Natural killer cell (primary cell): ENCODE results near the gene L3MBTL4. TPM values are rescaled to one million over a fixed set of nuclear protein-coding genes. Genes with fewer than 3 reads are reported as not detected.
"Not testable (repeated sequence)": the region's sequence is repeated elsewhere in the genome, so short reads cannot be mapped to it uniquely, and the experiment has no call there.

ENCODE experiments used
- ATAC-seq, 3 donors: fragments of 150-1000 bp in 2 of 3; fragments of 200-7000 bp in 1 of 3; cut with Tn5 transposase; 1 replicate in 1 of 3; 2 replicates in 2 of 3; pipeline ENCODE4 v1.10.0; 2021; ENCODE audit warnings: mild to moderate bottlenecking in 2 of 3, moderate library complexity in 2 of 3
- DNase-seq, 2 donors: peaks; one replicate each; pipeline versions ENCODE4 v3.0.0 to v3.0.0-alpha.2; 2013 to 2021; ENCODE audit warnings: mixed read lengths in 1 of 2
- H3K27ac ChIP-seq: one replicate; pipeline ENCODE4 v1.5.1; 2013; ENCODE audit warnings: mild to moderate bottlenecking, low read length
- H3K27me3 ChIP-seq: one replicate; pipeline ENCODE4 v1.6.1; 2013; ENCODE audit warnings: low read length; ENCODE audit not compliant: control insufficient read depth, insufficient read depth
- H3K36me3 ChIP-seq: one replicate; pipeline ENCODE4 v1.6.1; 2013; ENCODE audit warnings: low read length; ENCODE audit not compliant: control insufficient read depth, insufficient read depth
- H3K4me1 ChIP-seq: one replicate; pipeline ENCODE4 v1.6.1; 2013; ENCODE audit warnings: low read length; ENCODE audit not compliant: control insufficient read depth, insufficient read depth
- H3K4me3 ChIP-seq: one replicate; pipeline ENCODE4 v1.5.1; 2013; ENCODE audit warnings: low read length
- H3K9me3 ChIP-seq: one replicate; pipeline ENCODE4 v1.6.1; 2013; ENCODE audit warnings: low read length; ENCODE audit not compliant: control insufficient read depth, insufficient read depth
- H3K27ac Mint-ChIP-seq, 2 donors: one replicate each; pipeline ENCODE4 v1.8.0; 2022; ENCODE audit warnings: mild to moderate bottlenecking in 2 of 2, mixed read lengths in 2 of 2, moderate library complexity in 1 of 2
- H3K27me3 Mint-ChIP-seq, 2 donors: one replicate each; pipeline ENCODE4 v1.8.0; 2022; ENCODE audit warnings: low read depth in 2 of 2, mixed read lengths in 2 of 2
- H3K36me3 Mint-ChIP-seq: one replicate; pipeline ENCODE4 v1.8.0; 2022; ENCODE audit warnings: mixed read lengths
- H3K4me1 Mint-ChIP-seq, 2 donors: one replicate each; pipeline ENCODE4 v1.8.0; 2022; ENCODE audit warnings: mixed read lengths in 2 of 2
- H3K4me3 Mint-ChIP-seq: one replicate; pipeline ENCODE4 v1.8.0; 2022; ENCODE audit warnings: mild to moderate bottlenecking, moderate library complexity, mixed read lengths
- H3K9me3 Mint-ChIP-seq, 2 donors: one replicate each; pipeline ENCODE4 v1.8.0; 2022; ENCODE audit warnings: mixed read lengths in 2 of 2
- CTCF ChIP-seq: fragments of 200-600 bp; IDR thresholded peaks from one replicate; pipeline ENCODE4 v1.8.0; 2022; ENCODE audit warnings: antibody characterized with exemption
- WGBS: methylation state at CpG from one replicate; pipeline ENCODE4 v1.1.7; 2013; ENCODE audit warnings: missing lambda C conversion rate; ENCODE audit not compliant: insufficient coverage; 5-methylcytosine and 5-hydroxymethylcytosine counted together
- intact Hi-C: fragments of 100-400 bp; cut with micrococcal nuclease; formaldehyde crosslinking; loops from one replicate; pipeline ENCODE4 v1.14.2; 2022
- total RNA-seq, 4 donors: library from RNA; stranded (reverse); fragments of 120-200 nt in 1 of 4; gene quantifications; one replicate each; pipeline versions ENCODE4 v1.2.3 to v1.2.4, GENCODE V29; 2013 to 2022

The L3MBTL4 gene
- total RNA-seq, 3 donors from 2014 or later (not counting 1 experiment from before 2014, with no cell fraction given) = 27.9 to 34.2 (median 30.0) TPM

- intact Hi-C loops = no loop called here
- H3K9me3 Mint-ChIP-seq = peaks cover 0 to 2% of the 10 kb centered on the region in 2 donors
- TF ChIP-seq CTCF = no peak
- H3K9me3 ChIP-seq = no peaks in the 10 kb centered on the region
- no peak overlapping the region for H3K27ac Mint-ChIP-seq
- ATAC-seq = no peak
- no peak overlapping the region for H3K4me3 ChIP-seq
- peaks cover 30 to 43% of the 10 kb centered on the region in 2 donors for H3K4me1 Mint-ChIP-seq
- H3K36me3 ChIP-seq = no peaks in the 10 kb centered on the region
- 97% methylated on average over 4 of the region's 6 CpGs for WGBS
- no peak overlapping the region for H3K4me3 Mint-ChIP-seq
- no peaks in the 10 kb centered on the region for H3K27me3 Mint-ChIP-seq
- H3K36me3 Mint-ChIP-seq = peaks cover 8% of the 10 kb centered on the region
- H3K27me3 ChIP-seq = no peaks in the 10 kb centered on the region
- peaks cover 27% of the 10 kb centered on the region for H3K4me1 ChIP-seq
- H3K27ac ChIP-seq = no peak overlapping the region
- no peak for DNase-seq
Measured at GRCh38 chr18:6273423-6273822, 141.3 kb downstream of the L3MBTL4 start.

- WGBS = 64% methylated on average over 6 of the region's 10 CpGs
- Mint-ChIP-seq H3K4me1 (peaks cover 30 to 49% of the 10 kb centered on the region in 2 donors), H3K27ac (peak overlapping the region; percentile 82 to 86), H3K4me3 (peak overlapping the region; percentile 86)
- H3K27ac ChIP-seq, H3K27me3 Mint-ChIP-seq, DNase-seq, H3K36me3 Mint-ChIP-seq, ATAC-seq, H3K36me3 ChIP-seq, intact Hi-C loops, H3K9me3 Mint-ChIP-seq, H3K27me3 ChIP-seq, H3K9me3 ChIP-seq, H3K4me3 ChIP-seq: not testable (repeated sequence)
- peaks cover 27% of the 10 kb centered on the region for H3K4me1 ChIP-seq
Measured at GRCh38 chr18:6272144-6272543, 142.6 kb downstream of the L3MBTL4 start.

- DNase-seq = no peak
- intact Hi-C loops = loop anchor here (2.0 kb wide), 1 partner anchor 141 kb away; no protein-coding TSS in a partner anchor
- no peak overlapping the region for H3K4me3 ChIP-seq
- H3K27me3 ChIP-seq = no peaks in the 10 kb centered on the region
- Mint-ChIP-seq H3K4me1 (peaks cover 30 to 49% of the 10 kb centered on the region in 2 donors), H3K9me3 (peaks cover 0 to 2% of the 10 kb centered on the region in 2 donors), H3K4me3 (peak overlapping the region; percentile 86), H3K27me3 (no peaks in the 10 kb centered on the region), H3K27ac (peak overlapping the region; percentile 82 to 86), H3K36me3 (peaks cover 8% of the 10 kb centered on the region)
- WGBS = 94% methylated on average over 18 of the region's 18 CpGs
- H3K27ac ChIP-seq = no peak overlapping the region
- no peaks in the 10 kb centered on the region for H3K9me3 ChIP-seq
- H3K36me3 ChIP-seq = no peaks in the 10 kb centered on the region
- no peak for TF ChIP-seq CTCF
- ATAC-seq = no peak
- peaks cover 27% of the 10 kb centered on the region for H3K4me1 ChIP-seq
Measured at GRCh38 chr18:6271585-6271984, 143.1 kb downstream of the L3MBTL4 start.

- Histone ChIP-seq H3K4me1 (peaks cover 27% of the 10 kb centered on the region), H3K27ac (peak overlapping the region; percentile 51), H3K9me3 (no peaks in the 10 kb centered on the region), H3K27me3 (no peaks in the 10 kb centered on the region), H3K4me3 (no peak overlapping the region), H3K36me3 (no peaks in the 10 kb centered on the region)
- peak; percentile 17 to 52 for DNase-seq
- intact Hi-C loops = loop anchor here (1.0 to 2.0 kb wide), 2 partner anchors 20 to 142 kb away; no protein-coding TSS in a partner anchor
- Mint-ChIP-seq H3K4me1 (peaks cover 30 to 49% of the 10 kb centered on the region in 2 donors), H3K9me3 (peaks cover 0 to 2% of the 10 kb centered on the region in 2 donors), H3K27ac (peak overlapping the region; percentile 82 to 86), H3K36me3 (peaks cover 8% of the 10 kb centered on the region), H3K4me3 (peak overlapping the region; percentile 86), H3K27me3 (no peaks in the 10 kb centered on the region)
- 22% methylated on average over 8 of the region's 8 CpGs for WGBS
- peak; percentile 65 to 76 (median 74) for ATAC-seq
- TF ChIP-seq CTCF = no peak
Measured at GRCh38 chr18:6270771-6271216, 143.9 kb downstream of the L3MBTL4 start.
